AG04450 (cell line): ENCODE data around the gene ITPK1. TPM values are rescaled to one million over a fixed set of nuclear protein-coding genes. Genes with fewer than 3 reads are reported as not detected.

Source experiments
- CTCF ChIA-PET: fragments of 300-600, 350-600 bp; formaldehyde crosslinking; extraction: SDS; loops from one replicate; lab custom pipeline; 2022; ENCODE audit warnings: antibody characterized with exemption, inconsistent platforms; lab: Charles Lee
- POLR2A ChIA-PET: fragments of 350-600 bp; formaldehyde crosslinking; extraction: SDS; loops from one replicate; lab custom pipeline; 2021; ENCODE audit warnings: antibody characterized with exemption, inconsistent platforms; lab: Yijun Ruan, JAX
- DNase-seq: peaks from one replicate; pipeline ENCODE4 v3.0.0-alpha.2; 2011; ENCODE audit warnings: low read depth, low spot score
- H3K27ac ChIP-seq: one replicate; pipeline ENCODE4 v1.5.1; 2012; ENCODE audit warnings: low read depth, low read length, control low read depth
- H3K27me3 ChIP-seq: one replicate; pipeline ENCODE4 v1.6.0; 2012; ENCODE audit warnings: low read length; ENCODE audit not compliant: control insufficient read depth, insufficient read depth
- H3K4me3 ChIP-seq: 2 replicates; pipeline ENCODE4 v1.5.1; 2011; ENCODE audit warnings: mild to moderate bottlenecking, low read depth, low read length, control low read depth
- H3K9me3 ChIP-seq: 2 replicates; pipeline ENCODE4 v1.5.1; 2012; ENCODE audit warnings: low read length; ENCODE audit not compliant: control insufficient read depth, insufficient read depth
- CTCF ChIP-seq: IDR thresholded peaks from 2 replicates; pipeline ENCODE4 v1.5.1; 2011; ENCODE audit warnings: low read depth, low read length, control low read depth, inconsistent platforms
- polyA plus RNA-seq: library from polyadenylated mRNA; depleted of rRNA; stranded (reverse); fragments of >200 nt; gene quantifications from 2 replicates; pipeline ENCODE4 v1.2.3, GENCODE V29; 2011

Gene ITPK1
- polyA plus RNA-seq, 1 experiment, result 13.6 TPM

DNA sequence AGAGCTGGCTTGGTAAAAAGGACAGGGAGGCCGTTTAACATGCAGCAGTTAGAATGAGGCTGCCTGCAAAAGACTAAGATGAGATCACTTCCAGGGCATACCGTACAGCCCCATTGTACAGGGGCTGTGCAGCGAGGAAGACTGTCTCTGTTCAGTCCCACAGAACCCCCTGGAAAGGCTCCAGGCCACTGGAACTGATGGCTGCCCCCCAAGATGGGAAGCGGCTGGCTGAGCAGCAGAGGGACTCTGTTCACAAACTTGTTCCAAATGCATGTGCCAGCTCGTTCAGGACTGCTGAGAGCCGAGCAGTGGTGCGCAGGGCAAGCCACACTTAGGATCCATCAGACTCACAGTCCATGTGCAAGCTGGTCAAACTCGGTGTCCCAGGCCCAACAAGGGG lies 109.9 kb downstream of the ITPK1 start:
- no peak for DNase-seq
- Histone ChIP-seq H3K9me3 (no peaks in the 10 kb centered on the region), H3K27ac (no peak overlapping the region), H3K4me3 (no peak overlapping the region), H3K27me3 (no peaks in the 10 kb centered on the region)
- CTCF ChIA-PET, result no interaction called here
- POLR2A ChIA-PET, result interaction anchor here (0.6 kb wide), 1 partner anchor 15 kb away, joined by 5 read pairs; no protein-coding TSS in a partner anchor
- no peak for TF ChIP-seq CTCF

GRCh38 chr14:93005135-93005813 lies 110.5 kb downstream of the ITPK1 start:
- H3K27ac ChIP-seq, result no peak overlapping the region
- H3K4me3 ChIP-seq, result no peak overlapping the region
- no peaks in the 10 kb centered on the region for H3K9me3 ChIP-seq
- DNase-seq, result no peak
- no peaks in the 10 kb centered on the region for H3K27me3 ChIP-seq
- CTCF ChIA-PET, result interaction anchor here (1.9 kb wide), 1 partner anchor 108 kb away, joined by 9 read pairs; no protein-coding TSS in a partner anchor
- POLR2A ChIA-PET, result no interaction called here
- no peak for TF ChIP-seq CTCF

GRCh38 chr14:93004699-93005082 lies 111.0 kb downstream of the ITPK1 start:
- POLR2A ChIA-PET, result no interaction called here
- Histone ChIP-seq H3K9me3 (no peaks in the 10 kb centered on the region), H3K4me3 (no peak overlapping the region), H3K27ac (no peak overlapping the region), H3K27me3 (no peaks in the 10 kb centered on the region)
- CTCF ChIA-PET, result interaction anchor here (1.9 kb wide), 1 partner anchor 108 kb away, joined by 9 read pairs; no protein-coding TSS in a partner anchor
- DNase-seq, result no peak
- TF ChIP-seq CTCF, result no peak

GRCh38 chr14:93003945-93004698 lies 111.6 kb downstream of the ITPK1 start:
- Histone ChIP-seq H3K4me3 (no peak overlapping the region), H3K9me3 (peaks cover 3% of the 10 kb centered on the region; the same call in 1 of the 2 replicates), H3K27me3 (no peaks in the 10 kb centered on the region), H3K27ac (no peak overlapping the region)
- ChIA-PET CTCF (interaction anchor here (1.9 kb wide), 1 partner anchor 109 kb away, joined by 9 read pairs; no protein-coding TSS in a partner anchor), POLR2A (no interaction called here)
- no peak for TF ChIP-seq CTCF
- DNase-seq, result no peak

GRCh38 chr14:93002851-93003298 lies 112.8 kb downstream of the ITPK1 start:
- H3K27ac ChIP-seq, result no peak overlapping the region
- H3K27me3 ChIP-seq, result no peaks in the 10 kb centered on the region
- H3K9me3 ChIP-seq, result peaks cover 5% of the 10 kb centered on the region; the same call in 1 of the 2 replicates
- CTCF ChIA-PET, result no interaction called here
- POLR2A ChIA-PET, result no interaction called here
- no peak for DNase-seq
- no peak for TF ChIP-seq CTCF
- H3K4me3 ChIP-seq, result no peak overlapping the region
